Mesenchymal stem cell (in vitro differentiated cells and primary cell): Measurements from ENCODE around the gene SKAP1.
A peak's percentile ranks its signal among the peaks of the same experiment; 100 is the strongest.

Source experiments
- DNase-seq: peaks from one replicate; pipeline ENCODE4 v3.0.0-alpha.2; 2013
- H2AFZ ChIP-seq: one replicate; pipeline ENCODE4 v1.6.1; 2013; ENCODE audit warnings: low read depth, mild to moderate bottlenecking, control low read depth, inconsistent platforms, low read length, moderate library complexity
- H2AK5ac ChIP-seq: 2 replicates; pipeline ENCODE4 v1.6.1; 2013; ENCODE audit warnings: low read length, moderate library complexity, mild to moderate bottlenecking, inconsistent platforms; ENCODE audit not compliant: severe bottlenecking
- H2BK120ac ChIP-seq: one replicate; pipeline ENCODE4 v1.6.1; 2013; ENCODE audit warnings: low read depth, mild to moderate bottlenecking, inconsistent platforms, low read length, moderate library complexity
- H2BK12ac ChIP-seq, 2 experiments: one replicate each; pipeline ENCODE4 v1.6.1; 2013; ENCODE audit warnings: inconsistent platforms in 2 of 2, low read length in 2 of 2, mild to moderate bottlenecking in 2 of 2, moderate library complexity in 2 of 2, control low read depth in 1 of 2
- H2BK15ac ChIP-seq: one replicate; pipeline ENCODE4 v1.6.1; 2013; ENCODE audit warnings: mild to moderate bottlenecking, low read depth, inconsistent platforms; ENCODE audit not compliant: poor library complexity, severe bottlenecking
- H2BK5ac ChIP-seq: 2 replicates; pipeline ENCODE4 v1.6.1; 2013; ENCODE audit warnings: low read depth, mild to moderate bottlenecking, low read length, control low read depth, inconsistent platforms; ENCODE audit not compliant: poor library complexity, severe bottlenecking
- H3K14ac ChIP-seq, 2 experiments: one replicate each; pipeline ENCODE4 v1.6.1; 2013; ENCODE audit warnings: inconsistent platforms in 2 of 2, low read length in 2 of 2, control low read depth in 1 of 2, mild to moderate bottlenecking in 1 of 2, moderate library complexity in 1 of 2
- H3K18ac ChIP-seq, 2 experiments: one replicate each; pipeline ENCODE4 v1.6.1; 2013; ENCODE audit warnings: inconsistent platforms in 2 of 2, low read length in 2 of 2, control low read depth in 1 of 2, low read depth in 1 of 2, mild to moderate bottlenecking in 1 of 2
- H3K23ac ChIP-seq, 2 experiments: one replicate each; pipeline ENCODE4 v1.6.1; 2013; ENCODE audit warnings: inconsistent platforms in 2 of 2, low read length in 2 of 2, mild to moderate bottlenecking in 2 of 2, moderate library complexity in 2 of 2, control low read depth in 1 of 2
- H3K27ac ChIP-seq: 2 replicates; pipeline ENCODE4 v1.5.1; 2013; ENCODE audit warnings: mild to moderate bottlenecking, moderate library complexity, low read length, control low read depth, inconsistent platforms; ENCODE audit not compliant: poor library complexity, severe bottlenecking
- H3K27me3 ChIP-seq, 2 experiments: 2 replicates each; pipeline versions ENCODE4 v1.6.1 to v1.7.0; 2013; ENCODE audit warnings: low read length in 2 of 2, mild to moderate bottlenecking in 2 of 2, moderate library complexity in 2 of 2, control low read depth in 1 of 2, inconsistent platforms in 1 of 2; ENCODE audit not compliant: control insufficient read depth in 1 of 2, insufficient read depth in 1 of 2
- H3K36me3 ChIP-seq, 2 experiments: 2 replicates each; pipeline versions ENCODE4 v1.6.1 to v1.7.0; 2013; ENCODE audit warnings: low read length in 2 of 2, control low read depth in 1 of 2, inconsistent platforms in 1 of 2, low read depth in 1 of 2, mild to moderate bottlenecking in 1 of 2; ENCODE audit not compliant: insufficient read depth in 2 of 2, control insufficient read depth in 1 of 2
- H3K4ac ChIP-seq, 2 experiments: one replicate each; pipeline ENCODE4 v1.6.1; 2013; ENCODE audit warnings: inconsistent platforms in 2 of 2, low read length in 2 of 2, mild to moderate bottlenecking in 2 of 2, moderate library complexity in 2 of 2, control low read depth in 1 of 2, low read depth in 1 of 2
- H3K4me1 ChIP-seq: 2 replicates; pipeline ENCODE4 v1.6.1; 2013; ENCODE audit warnings: low read depth, low read length, control low read depth; ENCODE audit not compliant: control insufficient read depth, insufficient read depth
- H3K4me2 ChIP-seq: 2 replicates; pipeline ENCODE4 v1.6.1; 2013; ENCODE audit warnings: low read length, mild to moderate bottlenecking, inconsistent platforms; ENCODE audit not compliant: poor library complexity, severe bottlenecking
- H3K4me3 ChIP-seq, 2 experiments: 2 replicates each; pipeline versions ENCODE4 v1.5.1 to v1.7.0; 2013; ENCODE audit warnings: low read length in 2 of 2, mild to moderate bottlenecking in 2 of 2, control low read depth in 1 of 2, low read depth in 1 of 2; ENCODE audit not compliant: insufficient read depth in 1 of 2
- H3K79me1 ChIP-seq: replicated peaks from 2 replicates; pipeline ENCODE4 v1.6.1; 2013; ENCODE audit warnings: mild to moderate bottlenecking, control low read depth, low read length, inconsistent platforms; ENCODE audit not compliant: poor library complexity, severe bottlenecking
- H3K9ac ChIP-seq: 2 replicates; pipeline ENCODE4 v1.7.0; 2013; ENCODE audit warnings: mild to moderate bottlenecking, low read length, moderate library complexity
- H3K9me3 ChIP-seq: 2 replicates; pipeline ENCODE4 v1.7.0; 2013; ENCODE audit warnings: mild to moderate bottlenecking, low read length; ENCODE audit not compliant: control insufficient read depth
- H4K8ac ChIP-seq: one replicate; pipeline ENCODE4 v1.6.1; 2013; ENCODE audit warnings: inconsistent platforms, mild to moderate bottlenecking, low read length, moderate library complexity
- H4K91ac ChIP-seq: one replicate; pipeline ENCODE4 v1.6.1; 2013; ENCODE audit warnings: mild to moderate bottlenecking, low read length, inconsistent platforms
- WGBS: methylation state at CpG from one replicate; pipeline ENCODE4 v1.1.7; 2013; ENCODE audit warnings: mixed read lengths; 5-methylcytosine and 5-hydroxymethylcytosine counted together

Gene SKAP1

DNA sequence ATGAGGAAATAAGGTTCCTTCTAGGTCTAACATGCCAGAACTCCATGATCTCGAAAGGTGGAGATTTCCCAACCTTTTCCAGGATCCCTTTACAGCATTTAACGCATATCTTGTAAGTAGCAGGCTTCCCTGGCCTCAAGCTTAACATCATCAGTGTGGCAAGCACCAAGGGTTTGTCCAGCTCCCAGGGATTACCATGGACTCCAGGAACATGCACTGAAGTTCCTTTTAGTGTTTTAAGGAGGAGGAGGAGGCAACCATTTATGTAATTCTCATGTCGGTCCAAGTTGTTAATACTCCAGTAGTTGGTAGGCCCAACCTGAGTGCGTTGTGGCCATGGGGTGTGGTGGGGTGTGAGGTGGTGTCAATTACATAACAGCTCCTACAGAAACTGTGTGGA lies 11.8 kb upstream of the SKAP1 start:
- WGBS, result 100% methylated on average over 4 of the region's 4 CpGs

DNA sequence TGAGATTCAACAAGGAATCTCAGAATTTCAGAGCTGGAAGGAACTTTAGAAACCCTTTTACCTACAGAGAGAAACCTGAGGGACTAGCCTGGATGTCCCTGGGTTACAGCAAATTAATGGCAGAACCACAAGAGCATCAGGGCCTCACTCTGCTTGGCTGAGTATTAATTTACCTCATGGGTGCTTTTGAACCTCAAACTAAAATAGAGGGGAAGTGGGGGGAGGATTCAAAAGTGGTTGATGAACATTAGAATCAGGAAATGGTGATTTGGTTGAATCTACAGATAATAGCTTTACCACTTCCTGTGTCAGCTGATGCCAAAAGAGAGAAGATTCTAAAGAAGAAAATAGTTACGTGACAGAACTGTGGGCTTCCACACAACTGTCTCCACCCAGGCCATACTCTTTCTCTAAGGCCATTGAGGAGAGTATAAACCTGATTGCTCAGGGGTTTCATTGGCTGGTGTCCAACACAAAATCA lies 11.3 kb upstream of the SKAP1 start:
- Histone ChIP-seq H3K9ac (no peak overlapping the region), H3K27ac (no peak overlapping the region), H3K4ac (no peak overlapping the region), H2BK120ac (no peak overlapping the region), H4K91ac (no peak overlapping the region), H3K9me3 (no peaks in the 10 kb centered on the region), H3K4me3 (no peak overlapping the region), H2BK12ac (no peak overlapping the region), H4K8ac (no peak overlapping the region), H3K79me1 (no peaks in the 10 kb centered on the region), H3K27me3 (peaks cover 4 to 15% of the 10 kb centered on the region in 2 experiments), H3K23ac (no peak overlapping the region), H3K4me2 (no peak overlapping the region), H3K14ac (no peak overlapping the region), H3K4me1 (peaks cover 2% of the 10 kb centered on the region), H3K36me3 (no peaks in the 10 kb centered on the region), H2BK5ac (no peak overlapping the region), H2BK15ac (no peak overlapping the region), H2AK5ac (no peak overlapping the region), H2AFZ (no peak overlapping the region), H3K18ac (peak overlapping the region in 1 of 2 experiments; percentile 29)
- no peak for DNase-seq
- no CpG with 5 or more reads among the region's 1 CpG for WGBS

More for the DNA sequence above, 11.8 kb upstream of the SKAP1 start:
- H3K36me3 ChIP-seq, result no peaks in the 10 kb centered on the region
- no peak overlapping the region for H3K9ac ChIP-seq
- H3K4ac ChIP-seq, result peak overlapping the region; percentile 4 to 26
- H2BK12ac ChIP-seq, result peak overlapping the region in 1 of 2 experiments; percentile 77
- no peak overlapping the region for H2BK120ac ChIP-seq
- H2BK5ac ChIP-seq, result no peak overlapping the region
- no peak overlapping the region for H3K4me2 ChIP-seq
- H3K79me1 ChIP-seq, result no peaks in the 10 kb centered on the region
- no peak overlapping the region for H3K23ac ChIP-seq
- no peak overlapping the region for H3K4me3 ChIP-seq
- no peak overlapping the region for H2BK15ac ChIP-seq
- H2AK5ac ChIP-seq, result no peak overlapping the region
- peak overlapping the region in 1 of 2 experiments; percentile 3 for H3K14ac ChIP-seq
- H3K18ac ChIP-seq, result no peak overlapping the region
- H3K27me3 ChIP-seq, result peaks cover 0 to 9% of the 10 kb centered on the region in 2 experiments
- no peak for DNase-seq
- no peak overlapping the region for H2AFZ ChIP-seq
- H3K9me3 ChIP-seq, result no peaks in the 10 kb centered on the region
- H3K4me1 ChIP-seq, result peaks cover 2% of the 10 kb centered on the region
- H4K8ac ChIP-seq, result peak overlapping the region; percentile 19
- H4K91ac ChIP-seq, result no peak overlapping the region
- H3K27ac ChIP-seq, result no peak overlapping the region

DNA sequence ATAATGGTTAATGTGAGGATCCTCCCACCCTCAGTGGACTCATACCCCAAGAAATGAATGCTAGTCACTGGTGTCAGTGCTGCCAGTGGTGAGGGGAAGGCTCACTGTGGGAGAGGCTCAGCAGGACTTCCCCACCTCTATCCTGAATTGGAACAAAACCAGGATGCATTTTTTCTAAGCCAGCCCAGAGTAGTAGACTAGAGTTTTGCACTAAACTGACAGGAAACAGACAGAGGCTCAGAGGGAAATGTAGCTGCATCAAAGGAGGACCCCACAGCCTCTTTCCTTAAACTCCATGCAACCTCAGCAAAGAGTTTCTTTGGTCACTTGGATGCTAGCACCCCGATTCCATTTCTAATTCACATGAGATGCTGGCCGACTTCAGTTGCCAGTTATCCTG lies 10.7 kb upstream of the SKAP1 start:
- no peak overlapping the region for H4K8ac ChIP-seq
- no peak overlapping the region for H3K4me3 ChIP-seq
- H3K9ac ChIP-seq, result no peak overlapping the region
- no peaks in the 10 kb centered on the region for H3K36me3 ChIP-seq
- no peak overlapping the region for H3K23ac ChIP-seq
- H3K27ac ChIP-seq, result no peak overlapping the region
- 100% methylated on average over 2 of the region's 2 CpGs for WGBS
- no peak overlapping the region for H3K18ac ChIP-seq
- peak overlapping the region in 1 of 2 experiments; percentile 51 for H2BK12ac ChIP-seq
- no peak overlapping the region for H2BK15ac ChIP-seq
- H2AK5ac ChIP-seq, result no peak overlapping the region
- H3K4ac ChIP-seq, result peak overlapping the region in 1 of 2 experiments; percentile 78
- H4K91ac ChIP-seq, result no peak overlapping the region
- H3K79me1 ChIP-seq, result no peaks in the 10 kb centered on the region
- H3K4me1 ChIP-seq, result peaks cover 2% of the 10 kb centered on the region
- no peak overlapping the region for H3K4me2 ChIP-seq
- no peak overlapping the region for H3K14ac ChIP-seq
- H3K9me3 ChIP-seq, result no peaks in the 10 kb centered on the region
- no peak overlapping the region for H2BK5ac ChIP-seq
- H2AFZ ChIP-seq, result no peak overlapping the region
- H3K27me3 ChIP-seq, result peaks cover 5 to 17% of the 10 kb centered on the region in 2 experiments
- DNase-seq, result no peak
- H2BK120ac ChIP-seq, result no peak overlapping the region

DNA sequence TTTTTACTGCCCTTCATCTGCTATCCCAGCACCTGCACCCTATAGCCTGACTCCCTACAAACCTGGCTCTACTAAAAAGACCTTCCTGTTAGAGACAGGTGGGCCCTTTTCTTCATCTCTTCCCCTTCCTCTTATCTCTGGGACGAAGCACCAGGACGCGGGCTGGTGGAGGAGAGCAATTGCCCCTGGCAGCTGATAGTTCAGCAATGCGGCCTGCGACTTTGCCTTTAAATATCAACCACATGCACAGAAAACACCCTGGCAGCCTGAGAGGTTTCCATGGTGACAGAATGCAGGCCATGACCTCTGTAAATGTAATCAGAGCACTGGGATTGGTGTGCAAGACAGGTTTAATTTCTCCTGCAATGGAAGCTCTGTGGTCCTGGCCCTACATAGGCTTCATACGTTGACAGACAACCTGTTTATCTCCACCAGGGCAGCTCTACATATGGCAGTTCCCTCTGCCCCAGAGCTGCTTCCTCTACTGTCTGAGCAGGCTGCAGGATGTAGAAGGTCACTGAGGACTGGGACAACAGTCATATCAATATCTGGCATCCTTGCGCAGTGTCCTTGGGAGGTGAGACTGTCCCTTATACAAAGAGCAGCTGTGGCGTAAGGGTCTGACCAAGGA lies 10.0 kb upstream of the SKAP1 start:
- peak overlapping the region; percentile 10 for H4K8ac ChIP-seq
- H3K27ac ChIP-seq, result no peak overlapping the region
- H2BK15ac ChIP-seq, result no peak overlapping the region
- H3K9me3 ChIP-seq, result no peaks in the 10 kb centered on the region
- H2BK120ac ChIP-seq, result no peak overlapping the region
- DNase-seq, result peak; percentile 50
- H3K14ac ChIP-seq, result no peak overlapping the region
- H3K9ac ChIP-seq, result no peak overlapping the region
- no peak overlapping the region for H3K4ac ChIP-seq
- peaks cover 5 to 17% of the 10 kb centered on the region in 2 experiments for H3K27me3 ChIP-seq
- H3K23ac ChIP-seq, result no peak overlapping the region
- no peak overlapping the region for H3K4me2 ChIP-seq
- no peaks in the 10 kb centered on the region for H3K36me3 ChIP-seq
- no peak overlapping the region for H3K4me3 ChIP-seq
- H2BK5ac ChIP-seq, result no peak overlapping the region
- 85% methylated on average over 6 of the region's 8 CpGs for WGBS
- peaks cover 2% of the 10 kb centered on the region for H3K4me1 ChIP-seq
- H3K79me1 ChIP-seq, result no peaks in the 10 kb centered on the region
- no peak overlapping the region for H2AK5ac ChIP-seq
- H4K91ac ChIP-seq, result no peak overlapping the region
- no peak overlapping the region for H3K18ac ChIP-seq
- H2AFZ ChIP-seq, result no peak overlapping the region
- H2BK12ac ChIP-seq, result peak overlapping the region; percentile 10 to 51
